Retinal pigment epithelial cell (primary cell): ENCODE results near the gene ZGLP1.

Experiments used
- DNase-seq: peaks from one replicate; pipeline ENCODE4 v3.0.0-alpha.2; 2010; ENCODE audit warnings: low read depth
- H3K4me3 ChIP-seq: 2 replicates; pipeline ENCODE4 v1.5.1; 2011; ENCODE audit warnings: mild to moderate bottlenecking, low read length, control low read depth, moderate library complexity
- TF ChIP-seq, protein P1 (sequence below): conservative IDR thresholded peaks from 2 replicates; pipeline ENCODE4 v1.5.1; 2011; ENCODE audit warnings: low read depth, low read length, control low read depth, inconsistent platforms

Gene ZGLP1

DNA sequence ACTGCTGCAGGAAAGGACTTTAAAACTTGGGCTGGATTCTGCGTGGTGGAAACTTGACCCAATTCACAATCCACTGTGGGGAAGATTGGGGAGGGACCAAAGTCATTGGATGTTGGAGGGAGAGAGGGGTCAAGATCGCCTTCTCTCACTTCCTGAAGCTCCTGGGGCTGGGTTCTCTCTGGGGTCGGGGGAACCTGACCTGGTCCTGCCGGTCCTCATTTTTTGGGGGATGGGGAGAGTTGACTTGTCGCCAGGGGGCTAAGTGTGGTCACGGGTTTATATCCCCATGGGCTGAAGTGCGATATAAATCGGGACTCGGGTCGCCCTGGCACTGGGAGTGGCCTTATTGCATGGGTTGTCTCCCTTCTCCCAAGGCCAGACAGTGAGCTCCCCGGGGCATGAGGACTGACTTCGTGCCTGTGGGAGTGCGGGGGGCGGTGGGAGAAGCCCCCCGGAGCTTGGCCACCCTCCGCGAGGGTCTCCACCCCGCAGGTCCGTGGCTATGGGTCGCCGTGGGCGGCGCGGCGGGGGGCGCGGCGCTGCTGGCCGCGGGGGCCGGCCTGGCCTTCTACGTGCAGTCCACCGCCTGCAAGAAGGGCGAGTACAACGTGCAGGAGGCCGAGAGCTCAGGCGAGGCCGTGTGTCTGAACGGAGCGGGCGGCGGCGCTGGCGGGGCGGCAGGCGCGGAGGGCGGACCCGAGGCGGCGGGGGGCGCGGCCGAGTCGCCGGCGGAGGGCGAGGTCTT, 13.6 kb downstream of the ZGLP1 start:
- no peak overlapping the region for H3K4me3 ChIP-seq
- no peak for DNase-seq
- TF ChIP-seq, protein P1, sequence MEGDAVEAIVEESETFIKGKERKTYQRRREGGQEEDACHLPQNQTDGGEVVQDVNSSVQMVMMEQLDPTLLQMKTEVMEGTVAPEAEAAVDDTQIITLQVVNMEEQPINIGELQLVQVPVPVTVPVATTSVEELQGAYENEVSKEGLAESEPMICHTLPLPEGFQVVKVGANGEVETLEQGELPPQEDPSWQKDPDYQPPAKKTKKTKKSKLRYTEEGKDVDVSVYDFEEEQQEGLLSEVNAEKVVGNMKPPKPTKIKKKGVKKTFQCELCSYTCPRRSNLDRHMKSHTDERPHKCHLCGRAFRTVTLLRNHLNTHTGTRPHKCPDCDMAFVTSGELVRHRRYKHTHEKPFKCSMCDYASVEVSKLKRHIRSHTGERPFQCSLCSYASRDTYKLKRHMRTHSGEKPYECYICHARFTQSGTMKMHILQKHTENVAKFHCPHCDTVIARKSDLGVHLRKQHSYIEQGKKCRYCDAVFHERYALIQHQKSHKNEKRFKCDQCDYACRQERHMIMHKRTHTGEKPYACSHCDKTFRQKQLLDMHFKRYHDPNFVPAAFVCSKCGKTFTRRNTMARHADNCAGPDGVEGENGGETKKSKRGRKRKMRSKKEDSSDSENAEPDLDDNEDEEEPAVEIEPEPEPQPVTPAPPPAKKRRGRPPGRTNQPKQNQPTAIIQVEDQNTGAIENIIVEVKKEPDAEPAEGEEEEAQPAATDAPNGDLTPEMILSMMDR: no peak

DNA sequence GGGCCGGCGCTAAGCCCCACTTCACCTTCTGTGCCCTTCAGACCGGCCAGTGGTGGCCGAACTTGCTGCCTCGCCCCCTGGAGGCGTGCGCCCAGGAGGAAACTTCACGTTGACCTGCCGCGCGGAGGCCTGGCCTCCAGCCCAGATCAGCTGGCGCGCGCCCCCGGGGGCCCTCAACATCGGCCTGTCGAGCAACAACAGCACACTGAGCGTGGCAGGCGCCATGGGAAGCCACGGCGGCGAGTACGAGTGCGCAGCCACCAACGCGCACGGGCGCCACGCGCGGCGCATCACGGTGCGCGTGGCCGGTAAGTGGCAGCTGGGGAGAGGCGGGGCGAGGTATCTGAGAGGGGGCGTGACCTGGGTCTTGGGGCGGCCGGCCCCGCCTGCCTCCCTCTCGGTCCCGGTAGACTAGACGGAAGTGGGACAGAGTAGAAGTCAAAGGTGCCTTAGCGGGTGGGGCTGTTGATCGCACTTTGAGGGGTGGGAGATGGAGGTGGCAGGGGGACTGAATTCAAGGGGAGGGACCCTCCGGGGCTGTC, 14.2 kb downstream of the ZGLP1 start:
- no peak for DNase-seq
- H3K4me3 ChIP-seq: no peak overlapping the region
- TF ChIP-seq, protein P1: peak; percentile 18

DNA sequence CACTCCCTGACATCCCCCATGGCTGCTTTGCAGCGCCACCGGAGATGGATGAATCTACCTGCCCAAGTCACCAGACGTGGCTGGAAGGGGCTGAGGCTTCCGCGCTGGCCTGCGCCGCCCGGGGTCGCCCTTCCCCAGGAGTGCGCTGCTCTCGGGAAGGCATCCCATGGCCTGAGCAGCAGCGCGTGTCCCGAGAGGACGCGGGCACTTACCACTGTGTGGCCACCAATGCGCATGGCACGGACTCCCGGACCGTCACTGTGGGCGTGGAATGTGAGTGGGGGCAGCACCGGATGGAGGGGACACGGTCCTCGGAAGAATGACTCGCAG, 15.3 kb downstream of the ZGLP1 start:
- TF ChIP-seq, protein P1: peak; percentile 18
- DNase-seq: no peak
- H3K4me3 ChIP-seq: no peak overlapping the region

- H3K4me3 ChIP-seq: no peak overlapping the region
- TF ChIP-seq, protein P1: no peak
- DNase-seq: no peak
These were observed 15.8 kb downstream of the ZGLP1 start for GRCh38 chr19:10293637-10294367.

DNA sequence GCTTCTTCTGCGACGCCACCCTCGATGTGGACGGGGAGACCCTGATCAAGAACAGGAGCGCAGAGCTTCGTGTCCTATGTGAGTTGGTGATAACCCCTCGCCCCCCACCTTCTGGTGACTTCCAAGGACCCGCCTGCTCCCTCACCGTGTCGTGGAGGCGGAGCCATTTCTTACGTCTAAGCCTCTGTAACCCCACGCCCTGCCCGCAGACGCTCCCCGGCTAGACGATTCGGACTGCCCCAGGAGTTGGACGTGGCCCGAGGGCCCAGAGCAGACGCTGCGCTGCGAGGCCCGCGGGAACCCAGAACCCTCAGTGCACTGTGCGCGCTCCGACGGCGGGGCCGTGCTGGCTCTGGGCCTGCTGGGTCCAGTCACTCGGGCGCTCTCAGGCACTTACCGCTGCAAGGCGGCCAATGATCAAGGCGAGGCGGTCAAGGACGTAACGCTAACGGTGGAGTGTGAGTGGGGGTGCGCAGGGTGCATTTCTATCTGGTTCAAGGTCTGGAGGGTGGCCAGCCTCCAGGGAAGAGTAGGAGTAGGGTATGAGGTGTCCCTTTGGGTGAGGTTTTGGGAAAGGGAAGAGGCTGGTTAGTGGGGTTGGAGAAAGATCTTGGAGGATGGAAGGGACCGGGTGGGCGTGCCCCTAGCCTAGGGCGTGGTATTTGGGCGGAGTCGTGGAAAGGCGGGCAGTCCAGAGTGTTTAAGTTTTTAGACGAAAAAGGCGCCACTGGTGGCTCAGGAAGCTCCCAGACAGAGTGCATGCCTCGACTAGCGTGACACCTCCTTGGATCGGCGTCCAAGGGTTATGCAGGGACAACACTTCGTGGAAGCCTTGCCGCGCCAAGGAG, 16.6 kb downstream of the ZGLP1 start:
- no peak for DNase-seq
- TF ChIP-seq, protein P1: no peak
- H3K4me3 ChIP-seq: peak overlapping the region; percentile 29

DNA sequence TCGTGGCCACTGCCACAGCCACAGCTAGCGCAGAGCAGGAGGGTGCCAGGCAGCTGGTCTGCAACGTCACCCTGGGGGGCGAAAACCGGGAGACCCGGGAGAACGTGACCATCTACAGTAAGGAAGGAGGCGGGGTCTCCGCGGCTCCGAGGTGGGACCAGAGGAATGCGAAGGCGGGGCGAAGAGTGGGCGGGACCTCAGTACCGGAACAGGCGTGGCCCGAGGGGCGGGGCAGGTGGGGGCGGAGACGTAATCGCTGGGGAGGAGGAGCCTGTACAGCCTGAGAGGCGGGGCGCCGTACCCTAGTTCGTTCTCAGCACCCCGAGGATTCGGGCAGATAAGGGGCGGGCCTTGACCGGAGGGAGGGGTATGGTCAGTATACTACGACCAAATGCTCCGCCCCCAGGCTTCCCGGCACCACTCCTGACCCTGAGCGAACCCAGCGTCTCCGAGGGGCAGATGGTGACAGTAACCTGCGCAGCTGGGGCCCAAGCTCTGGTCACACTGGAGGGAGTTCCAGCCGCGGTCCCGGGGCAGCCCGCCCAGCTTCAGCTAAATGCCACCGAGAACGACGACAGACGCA, 17.3 kb downstream of the ZGLP1 start:
- H3K4me3 ChIP-seq: peak overlapping the region; percentile 30
- TF ChIP-seq, protein P1: no peak
- no peak for DNase-seq
